GM19372 (cell line): ENCODE data around the gene ETV6.

Source experiments
- ATAC-seq: cut with Tn5 transposase; IDR thresholded peaks from one replicate; pipeline ENCODE4 v1.9.1; 2021; ENCODE audit warnings: mild to moderate bottlenecking, low read depth, moderate library complexity; ENCODE audit not compliant: unreplicated experiment

Gene ETV6

DNA sequence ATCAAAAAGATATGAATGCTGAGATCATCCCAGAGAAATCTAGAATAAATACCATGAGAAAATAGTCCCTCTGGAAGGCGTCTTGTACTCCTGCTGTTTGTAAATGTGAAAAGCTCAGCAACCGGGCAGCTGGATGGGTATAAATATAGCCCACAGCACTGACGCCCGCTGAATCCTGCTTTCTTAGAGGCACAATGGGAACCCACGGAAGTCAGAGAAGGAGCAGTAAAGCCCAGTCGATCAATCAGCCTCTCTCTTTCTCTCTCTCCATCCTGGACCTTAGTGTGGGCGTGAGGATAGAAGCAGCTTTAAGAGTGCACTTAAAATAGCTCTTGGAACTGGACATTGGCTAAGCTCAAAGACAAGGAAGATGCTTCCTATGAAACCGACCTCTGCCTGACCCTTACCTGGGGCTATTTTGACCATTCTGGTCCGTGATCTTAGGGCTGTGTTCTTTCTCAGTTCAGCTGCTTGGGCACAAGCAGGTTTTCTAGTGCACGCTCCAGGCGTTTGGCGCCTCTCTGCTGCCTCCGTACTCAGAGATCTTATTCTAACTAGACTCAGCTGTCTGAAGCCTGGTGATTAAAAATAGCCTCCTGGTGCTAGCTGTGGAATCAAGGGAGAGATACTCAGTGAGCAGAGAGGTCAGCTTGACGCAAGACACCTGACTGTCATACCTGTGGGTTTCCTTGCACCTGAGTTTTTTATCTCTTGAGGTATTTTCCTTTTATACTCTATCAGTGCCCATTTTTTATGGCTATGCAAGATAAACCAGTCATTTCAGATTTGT is 144.6 kb downstream of the ETV6 start:
- no peak for ATAC-seq

DNA sequence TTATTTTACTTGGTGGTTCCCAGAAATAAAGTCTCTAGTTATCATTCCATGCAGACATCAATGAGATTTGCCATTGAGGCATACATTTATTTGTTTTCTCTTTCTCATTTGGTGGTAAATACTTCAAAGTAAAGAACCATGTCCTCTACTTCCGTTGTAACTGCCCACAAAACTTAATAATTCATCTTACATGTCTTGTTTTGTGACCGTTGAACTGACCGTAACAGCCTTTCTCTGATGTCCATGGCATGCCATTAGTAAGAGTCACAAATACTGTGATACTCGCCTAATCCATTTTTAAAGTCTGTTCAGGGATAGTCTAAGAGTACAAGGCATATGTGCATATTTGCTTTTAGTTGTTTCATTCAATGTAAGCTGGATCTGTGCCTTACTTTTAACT is 145.3 kb downstream of the ETV6 start:
- no peak for ATAC-seq

DNA sequence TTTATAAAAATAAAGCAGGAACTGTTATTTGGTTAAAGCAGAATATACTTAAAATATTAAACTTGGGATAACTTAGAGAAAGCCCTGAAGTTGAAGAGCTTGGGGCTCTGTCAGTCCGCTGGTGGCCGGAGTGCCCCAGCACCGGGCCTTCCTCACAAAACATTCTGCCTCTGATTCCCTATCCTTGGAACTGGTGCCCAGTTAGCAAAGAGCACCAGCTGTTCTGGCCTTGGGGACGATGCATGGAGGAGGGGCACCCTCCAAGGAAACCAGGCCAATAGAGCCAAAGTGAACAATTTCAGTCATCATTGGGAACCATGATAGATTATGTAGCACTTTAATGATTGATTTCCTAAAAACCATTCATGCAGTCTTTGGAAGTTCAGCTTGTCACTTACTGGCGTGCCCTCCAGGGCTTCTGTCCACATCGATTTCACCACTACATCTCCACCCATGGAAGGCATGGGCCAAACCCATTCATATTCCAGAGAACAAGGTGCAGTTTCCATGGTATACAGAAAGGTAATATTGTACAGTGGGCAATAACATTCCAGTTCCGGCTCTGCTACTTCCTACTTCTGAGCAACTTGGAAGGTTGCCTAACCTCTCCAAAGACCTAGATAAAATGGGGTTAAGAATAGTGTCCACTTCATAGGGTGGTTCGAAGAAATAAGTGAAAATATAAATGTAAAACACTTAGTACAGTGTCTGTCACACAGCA is 145.9 kb downstream of the ETV6 start:
- no peak for ATAC-seq

DNA sequence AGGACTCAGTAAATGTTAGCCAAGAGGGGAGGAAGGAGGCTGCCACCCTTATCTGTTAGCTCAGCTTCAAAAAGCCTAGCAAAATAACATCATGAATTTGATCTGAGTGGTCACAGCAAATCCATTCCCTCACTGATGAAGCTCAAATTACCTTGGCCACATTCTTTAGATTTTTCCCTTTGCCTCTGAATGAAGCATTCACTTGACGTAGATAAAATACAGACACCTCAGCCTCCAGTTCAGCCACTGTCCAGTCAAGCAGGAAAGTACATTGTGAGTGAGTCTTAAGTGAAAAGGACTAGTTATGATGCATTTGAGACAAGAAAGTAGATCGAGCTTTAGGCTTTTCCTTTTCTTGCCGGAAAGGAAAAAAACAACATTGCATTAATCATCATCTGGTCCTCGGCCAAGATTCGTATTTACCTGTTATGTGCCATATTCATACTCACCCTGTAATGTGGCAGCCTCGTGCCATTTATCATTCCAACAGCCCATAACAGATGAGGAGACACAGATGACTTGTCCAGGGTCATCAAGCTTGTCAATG is 146.5 kb downstream of the ETV6 start:
- no peak for ATAC-seq

DNA sequence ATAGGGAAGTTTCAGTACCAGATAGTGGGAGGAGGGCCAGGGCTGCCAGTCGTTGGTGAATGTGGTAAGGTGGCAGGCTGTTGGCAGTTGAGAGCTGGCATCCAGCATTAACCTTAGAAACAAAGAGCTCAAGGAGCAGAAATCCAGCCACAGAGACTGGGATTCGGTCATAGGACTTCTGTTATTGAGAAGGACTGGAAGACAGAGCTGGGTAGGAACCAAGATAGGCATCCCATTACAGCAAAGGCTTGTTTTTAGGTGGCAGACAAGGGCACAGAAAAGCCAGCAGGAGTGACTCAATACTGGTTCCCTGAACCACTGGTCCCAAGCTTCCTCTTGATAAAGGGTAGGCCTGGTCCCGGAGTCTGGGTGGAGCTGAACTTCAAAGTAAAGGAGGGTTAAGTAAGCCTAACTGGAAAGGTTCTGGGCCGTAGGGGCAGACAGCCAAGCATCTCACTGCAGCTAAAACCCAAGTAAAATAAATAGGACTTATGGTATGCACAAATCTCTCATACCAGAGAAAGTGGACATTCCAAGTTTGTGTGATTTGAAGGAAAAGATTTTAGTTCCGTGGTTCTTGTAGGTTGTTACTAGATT is 147.9 kb downstream of the ETV6 start:
- ATAC-seq: no peak

DNA sequence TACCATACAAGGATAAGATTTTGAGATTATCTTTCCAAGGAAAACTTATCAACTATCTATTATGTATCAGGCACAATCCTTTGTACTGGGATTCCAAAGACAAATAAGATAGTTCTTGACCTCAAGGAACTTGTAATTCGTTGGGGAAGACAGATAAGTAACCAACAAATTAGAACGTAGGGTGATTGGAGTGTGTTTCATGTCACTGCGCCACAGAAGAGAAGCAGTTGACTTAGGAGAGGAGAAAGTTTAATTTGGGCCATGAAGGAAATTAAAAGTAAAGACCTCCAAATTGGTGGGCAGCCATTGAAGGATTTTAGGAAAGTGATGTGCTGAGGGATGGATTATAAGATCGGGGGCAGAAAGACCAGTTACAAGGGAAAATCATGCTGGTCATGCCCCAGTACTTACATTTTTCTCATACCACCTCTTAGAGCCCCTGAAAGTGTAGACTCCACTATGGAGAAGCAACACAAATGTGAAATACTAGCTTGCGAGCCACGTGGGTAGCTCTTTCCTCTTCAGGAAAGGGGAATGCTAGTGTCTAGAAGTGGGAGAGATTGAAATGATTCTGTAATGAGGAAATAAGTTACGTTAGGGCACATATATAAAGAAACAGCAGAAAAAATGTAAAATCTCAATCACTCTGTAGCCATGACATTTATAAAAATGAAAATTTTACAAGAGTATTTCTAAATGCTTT is 148.7 kb downstream of the ETV6 start:
- ATAC-seq: no peak

DNA sequence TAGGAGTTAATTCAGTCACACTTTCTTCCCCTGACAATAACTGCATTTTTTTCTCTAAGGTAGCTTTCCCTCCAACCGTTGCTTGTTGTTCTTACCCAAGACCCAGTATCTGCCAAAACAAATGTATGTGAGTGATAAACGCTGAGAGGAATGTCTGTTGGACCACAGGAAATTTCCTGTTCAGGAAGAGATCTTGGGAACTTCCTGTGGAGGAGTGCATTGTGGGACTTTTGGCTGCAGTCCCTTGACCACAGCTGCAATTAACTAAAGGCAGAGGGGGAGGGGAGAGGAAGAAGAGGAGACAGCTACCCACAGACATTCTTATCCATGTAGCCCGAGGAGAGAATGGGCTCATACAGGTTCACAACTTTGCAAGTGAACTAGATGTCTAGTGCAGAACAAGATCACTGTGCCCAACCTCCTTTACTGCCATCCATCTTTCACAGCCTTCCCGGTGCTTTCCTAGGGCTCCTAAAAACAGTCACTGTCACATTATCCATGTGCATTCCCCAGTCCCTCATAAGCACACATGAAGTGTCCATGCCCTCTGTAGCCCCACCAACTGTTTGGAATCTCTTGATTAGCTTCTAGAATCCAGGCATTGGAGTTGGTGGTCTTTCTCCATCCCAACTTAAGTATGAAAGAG is 149.5 kb downstream of the ETV6 start:
- ATAC-seq: no peak

DNA sequence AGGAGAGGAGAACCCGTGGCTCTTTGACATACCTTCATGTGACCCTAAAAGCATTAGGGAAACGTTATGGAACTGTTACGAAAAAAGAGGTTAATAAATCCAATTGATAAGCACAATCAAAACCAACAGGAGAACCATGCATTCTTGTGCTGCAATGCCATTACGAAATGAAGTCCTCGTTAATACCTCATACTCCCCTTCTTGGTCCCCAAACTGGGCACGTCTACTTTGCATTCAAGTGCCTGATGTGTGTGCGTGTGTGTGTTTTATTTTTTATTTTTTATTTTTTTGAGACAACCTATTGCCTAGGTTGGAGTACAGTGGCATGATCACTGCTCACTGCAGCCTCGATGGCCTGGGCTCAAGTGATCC is 150.0 kb downstream of the ETV6 start:
- ATAC-seq: no peak

DNA sequence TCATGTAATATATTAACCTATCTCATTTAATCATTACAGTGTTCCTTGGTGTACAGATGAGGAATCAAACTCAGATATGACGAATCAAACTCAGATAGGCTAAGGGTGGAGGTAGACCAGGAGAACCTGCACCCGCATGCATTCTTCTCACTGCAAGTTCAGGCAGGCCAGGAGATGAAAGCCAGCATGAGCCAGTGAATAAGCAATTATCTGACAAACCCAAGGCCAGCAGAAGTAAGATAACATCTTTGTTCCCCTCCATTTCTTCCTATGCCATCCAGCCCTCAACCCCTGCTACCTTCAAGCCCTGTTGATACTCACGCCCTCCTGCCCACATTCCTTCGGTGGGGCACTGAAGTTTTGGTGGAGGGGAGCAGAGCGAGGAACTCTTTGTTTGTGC is 152.2 kb downstream of the ETV6 start:
- no peak for ATAC-seq

DNA sequence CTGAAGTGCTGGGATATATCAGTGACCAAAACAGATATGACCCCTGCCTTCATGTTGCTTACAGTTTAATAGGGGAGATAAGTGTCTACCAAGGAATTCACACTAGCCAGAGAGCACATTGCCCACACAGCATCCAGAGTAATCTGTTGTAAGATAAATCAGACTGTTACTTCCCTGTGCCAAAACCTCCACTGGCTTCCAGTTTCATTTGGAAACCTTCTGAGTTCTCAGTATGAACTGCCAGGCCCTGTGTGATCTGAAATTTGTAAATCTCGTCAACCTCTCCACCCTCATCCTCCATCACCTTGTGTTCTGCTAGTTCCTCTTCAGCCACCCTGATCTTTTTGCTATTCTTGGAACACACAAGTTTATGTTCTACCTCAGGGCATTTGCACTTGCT is 154.7 kb downstream of the ETV6 start:
- ATAC-seq: no peak

DNA sequence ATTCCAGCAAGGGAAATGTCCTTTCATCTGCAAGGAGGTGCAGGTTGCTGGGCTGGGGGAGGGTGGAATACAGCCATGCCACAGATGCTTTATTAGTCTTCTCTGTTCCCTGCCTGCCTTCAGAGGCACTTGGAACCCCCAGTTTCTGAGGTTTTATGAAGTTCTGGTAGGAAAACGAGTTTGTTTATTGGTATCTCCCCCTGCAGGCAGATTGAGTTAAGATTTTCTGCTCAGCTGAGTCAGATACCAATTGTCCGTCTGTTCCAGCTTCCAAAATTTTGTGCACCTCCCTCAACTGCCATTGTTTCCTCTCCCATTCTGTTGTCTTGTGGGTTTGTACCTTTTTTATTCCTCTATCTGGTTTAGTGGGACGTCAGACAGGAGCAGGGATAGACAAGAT is 155.6 kb downstream of the ETV6 start:
- ATAC-seq: no peak

DNA sequence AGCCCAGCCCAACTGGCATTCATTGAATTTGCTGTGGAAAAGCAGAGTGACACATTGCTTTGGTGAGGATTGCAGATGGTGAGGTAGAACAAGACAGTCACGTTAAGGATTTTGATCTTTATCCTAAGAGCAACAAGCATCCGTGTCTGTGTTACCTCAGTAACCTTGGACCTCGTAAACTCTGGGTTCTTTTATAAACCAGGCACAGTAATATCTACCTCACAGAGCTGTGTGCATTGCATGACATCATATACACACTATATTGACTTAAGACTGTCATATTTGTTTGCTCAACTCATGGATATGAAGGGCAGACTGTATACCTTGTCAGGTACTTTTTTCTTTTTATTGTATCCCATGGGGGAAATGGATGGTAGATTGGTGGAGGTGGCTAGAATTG is 156.2 kb downstream of the ETV6 start:
- no peak for ATAC-seq

DNA sequence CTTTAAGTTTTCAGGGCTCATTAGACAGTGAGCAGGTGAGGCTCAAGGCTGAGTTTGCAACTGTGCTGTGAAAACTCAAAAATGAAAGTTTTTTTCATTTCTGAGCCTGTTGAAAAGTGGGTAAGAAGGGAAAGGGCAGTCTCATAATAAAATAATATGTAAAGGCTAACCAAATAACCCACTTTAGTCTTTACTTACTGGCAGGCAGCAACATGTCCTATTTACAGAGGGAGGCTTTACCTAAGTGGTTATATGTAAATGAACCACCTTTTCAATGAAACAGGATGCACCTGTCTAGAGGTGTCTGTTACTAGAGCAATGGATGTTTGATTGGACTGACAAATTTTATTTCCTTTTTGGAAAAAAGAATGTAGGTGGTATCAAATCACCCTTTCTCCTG is 158.0 kb downstream of the ETV6 start:
- no peak for ATAC-seq

DNA sequence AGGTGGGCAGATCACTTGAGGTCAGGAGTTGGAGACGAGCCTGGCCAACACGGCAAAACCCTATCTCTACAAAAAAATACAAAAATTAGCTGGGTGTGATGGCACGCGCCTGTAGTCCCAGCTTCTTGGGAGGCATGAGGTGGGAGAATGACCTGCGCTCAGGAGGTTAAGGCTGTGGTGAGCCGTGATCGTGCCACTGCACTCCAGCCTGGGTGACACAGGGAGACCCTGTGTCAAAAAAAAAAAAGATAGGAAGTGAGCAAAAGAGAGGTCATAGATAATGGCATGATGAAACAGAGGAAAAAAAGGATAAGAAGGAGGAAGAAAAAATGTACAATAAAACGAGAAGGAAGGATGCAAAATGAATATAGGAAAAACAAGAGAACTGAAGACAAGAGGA is 159.5 kb downstream of the ETV6 start:
- no peak for ATAC-seq

DNA sequence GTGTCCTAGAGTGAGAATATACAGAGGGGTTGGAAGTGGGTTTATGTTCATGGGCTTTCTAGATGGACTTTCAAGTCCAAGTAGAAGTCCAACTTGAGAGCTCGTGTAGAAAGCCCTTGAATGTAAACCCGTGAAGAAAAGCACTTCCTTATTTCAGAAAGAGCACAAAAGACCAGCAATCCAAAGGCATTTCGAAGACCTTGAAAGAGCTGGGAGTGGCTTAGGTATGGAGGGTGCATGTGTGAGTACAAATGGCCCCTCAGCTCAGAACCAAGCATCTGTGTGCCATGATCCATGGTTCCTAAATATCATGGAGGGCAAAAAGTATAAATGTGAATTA is 160.7 kb downstream of the ETV6 start:
- ATAC-seq: no peak

DNA sequence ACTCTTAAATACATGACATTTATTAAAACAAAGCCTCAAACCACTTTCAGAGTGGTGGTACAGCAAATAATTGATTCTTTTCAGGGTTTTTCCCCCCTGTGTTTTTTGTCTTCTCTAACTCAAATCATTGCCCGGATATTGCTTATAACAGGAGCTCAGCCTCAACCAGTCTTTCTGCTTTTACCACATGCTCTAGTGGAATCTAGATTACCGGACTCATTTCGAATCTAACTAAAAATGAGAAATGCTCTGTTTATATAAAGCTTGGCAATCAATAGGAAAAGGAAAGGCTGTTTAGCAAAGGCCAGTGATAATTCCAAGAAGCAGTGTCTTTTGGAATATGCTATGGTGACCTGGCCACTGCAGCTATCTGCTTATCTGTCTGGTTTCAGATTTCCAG is 161.5 kb downstream of the ETV6 start:
- ATAC-seq: no peak

DNA sequence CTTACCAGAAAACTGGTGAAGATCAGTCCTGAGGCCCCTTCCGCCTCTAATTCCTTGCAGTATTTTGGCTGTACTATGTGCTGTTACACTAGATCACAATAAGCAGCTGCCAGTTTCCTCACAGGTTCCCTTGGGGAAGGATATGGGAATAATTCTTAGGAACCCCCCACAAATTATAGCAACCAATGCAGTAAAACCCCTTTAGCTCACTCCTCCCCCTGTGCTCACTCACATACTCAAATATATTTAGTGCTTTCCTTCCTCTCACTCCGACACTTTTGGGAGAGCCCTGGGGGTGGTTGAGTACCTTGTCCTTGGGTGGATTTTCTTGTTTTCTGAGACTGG is 162.7 kb downstream of the ETV6 start:
- ATAC-seq: peak; percentile 9

DNA sequence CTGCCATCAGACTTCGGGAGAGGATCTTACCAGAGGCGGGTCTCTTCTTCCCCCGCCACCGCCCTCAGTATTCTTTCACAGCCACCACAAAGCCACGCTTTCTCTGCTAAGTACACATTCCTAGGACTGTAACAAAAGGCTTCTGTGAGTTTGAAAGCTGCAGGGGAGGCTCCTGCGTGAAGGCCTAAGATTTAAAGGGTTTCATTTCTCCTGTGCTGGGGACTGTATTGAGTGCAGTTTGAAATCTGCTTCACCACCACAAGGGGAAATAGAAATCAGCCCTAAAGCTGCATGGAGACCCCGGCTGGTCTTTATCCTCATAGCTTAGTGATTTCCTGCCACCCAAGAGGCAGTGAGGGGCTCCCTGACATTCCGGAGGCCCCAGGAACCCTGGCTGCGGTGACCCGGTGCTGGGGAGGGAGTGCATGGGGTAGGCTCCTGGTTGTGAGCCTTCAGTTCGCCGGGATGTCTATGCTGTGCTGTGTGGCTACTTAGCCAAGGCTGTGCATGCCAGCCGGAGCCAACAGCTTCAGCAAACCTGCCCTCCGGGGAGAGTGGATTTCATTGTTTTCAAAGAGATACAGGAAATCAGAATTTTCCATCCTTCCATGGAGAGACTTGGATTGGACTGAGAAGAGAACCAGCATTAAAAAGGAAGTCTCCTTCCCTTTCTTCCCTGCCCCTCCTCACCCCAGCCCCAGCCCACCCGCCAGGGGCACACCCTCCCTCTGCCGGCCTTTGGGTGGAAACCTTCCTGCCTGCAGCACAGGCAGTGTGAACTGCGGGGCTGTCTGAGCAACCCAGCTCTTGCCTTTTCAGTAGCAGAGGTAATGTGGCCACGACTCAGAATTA is 163.3 kb downstream of the ETV6 start:
- ATAC-seq: peak; percentile 62

DNA sequence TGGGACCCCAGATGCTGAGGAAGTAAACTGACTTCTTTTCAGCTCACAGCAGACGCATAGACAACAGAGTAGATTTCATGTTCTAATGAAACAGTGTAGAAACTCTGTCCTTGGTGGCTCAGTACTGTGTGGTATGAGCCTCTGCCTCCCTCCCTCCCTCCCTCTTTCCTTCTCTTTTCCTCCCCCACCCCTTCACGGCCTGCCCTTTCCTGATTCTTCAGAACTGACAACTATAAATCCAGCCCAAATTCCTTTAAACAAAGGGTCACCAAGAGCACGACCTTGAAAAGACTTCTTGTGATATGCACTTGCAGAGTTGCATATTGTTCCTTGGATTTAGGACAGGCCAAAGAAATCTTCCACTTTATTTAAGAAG is 164.0 kb downstream of the ETV6 start:
- no peak for ATAC-seq

DNA sequence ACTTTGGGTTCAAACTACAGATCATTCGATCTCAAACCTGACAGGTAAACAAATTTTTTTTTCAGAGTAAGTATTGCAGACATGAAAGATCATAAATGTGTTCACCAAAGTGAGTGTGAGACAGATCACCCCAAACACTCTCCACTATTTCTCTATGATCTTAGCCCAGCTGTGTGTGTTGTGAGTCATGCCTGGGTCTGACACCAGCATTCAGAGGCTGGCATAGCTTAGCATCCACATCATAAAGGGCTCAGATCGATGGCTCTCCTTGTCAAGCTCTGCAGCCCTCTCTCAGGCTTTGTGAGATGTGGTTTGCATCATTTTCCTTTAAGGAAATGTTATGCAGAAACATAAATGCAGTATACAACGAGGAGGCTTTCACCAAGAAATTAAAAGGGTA is 164.9 kb downstream of the ETV6 start:
- no peak for ATAC-seq
